Measurements from ENCODE around the gene ZMIZ2.
"Not testable (repeated sequence)": the region's sequence is repeated elsewhere in the genome, so short reads cannot be mapped to it uniquely, and the experiment has no call there.

Gene ZMIZ2

DNA sequence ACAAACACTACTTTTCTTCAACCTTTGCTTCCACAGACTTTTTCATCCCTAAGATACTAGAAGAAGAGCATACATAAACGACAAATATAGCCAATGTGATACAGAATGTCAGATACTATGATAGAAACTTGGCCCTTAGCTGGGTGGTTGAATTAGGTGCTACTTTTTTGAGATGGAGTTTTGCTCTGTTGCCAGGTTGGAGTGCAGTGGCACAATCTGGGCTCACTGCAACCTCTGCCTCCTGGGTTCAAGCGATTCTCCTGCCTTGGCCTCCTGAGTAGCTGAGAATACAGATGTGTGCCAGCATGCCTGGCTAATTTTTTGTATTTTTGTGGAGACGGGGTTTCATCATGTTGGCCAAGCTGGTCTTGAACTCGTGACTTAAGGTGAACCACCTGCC lies 51.3 kb downstream of the ZMIZ2 start:
- peaks cover 47% of the 10 kb centered on the region for H4K20me1 ChIP-seq (ENCODE audit: low read depth, low read length)

DNA sequence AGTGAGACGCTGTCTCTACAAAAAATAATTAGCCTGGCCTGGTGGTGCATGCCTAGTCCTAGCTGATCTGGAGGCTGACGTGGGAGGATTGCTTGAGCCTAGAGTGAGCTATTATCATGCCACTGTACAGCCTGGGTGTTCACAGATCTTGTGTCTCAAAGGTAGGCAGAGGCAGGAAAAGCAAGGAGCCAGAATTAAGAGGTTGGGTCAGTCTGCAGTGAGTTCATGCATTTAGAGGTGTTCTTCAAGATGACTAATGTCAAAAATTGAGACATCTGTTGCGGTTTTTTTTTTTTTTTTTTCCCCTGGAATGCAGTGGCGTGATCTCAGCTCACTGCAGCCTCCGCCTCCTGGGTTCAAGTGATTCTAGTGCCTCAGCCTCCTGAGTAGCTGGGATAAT lies 53.2 kb downstream of the ZMIZ2 start:
- peaks cover 36% of the 10 kb centered on the region for H3K79me2 ChIP-seq (ENCODE audit: insufficient read depth, low read length)
- no peak overlapping the region for H3K27ac ChIP-seq (ENCODE audit: low read depth, low read length)
- H2AFZ ChIP-seq (ENCODE audit: low read depth, low read length, severe bottlenecking), result no peak overlapping the region
- H3K9ac ChIP-seq (ENCODE audit: low read length), result no peak overlapping the region
- peaks cover 53% of the 10 kb centered on the region for H3K36me3 ChIP-seq (ENCODE audit: low read length)
- peaks cover 92% of the 10 kb centered on the region for H3F3A ChIP-seq (ENCODE audit: insufficient read depth)
- no peak for TF ChIP-seq EZH2phosphoT487 (conservative IDR thresholded peaks at IDR 0.05; ENCODE audit: low read length)
- TF ChIP-seq, protein P1, sequence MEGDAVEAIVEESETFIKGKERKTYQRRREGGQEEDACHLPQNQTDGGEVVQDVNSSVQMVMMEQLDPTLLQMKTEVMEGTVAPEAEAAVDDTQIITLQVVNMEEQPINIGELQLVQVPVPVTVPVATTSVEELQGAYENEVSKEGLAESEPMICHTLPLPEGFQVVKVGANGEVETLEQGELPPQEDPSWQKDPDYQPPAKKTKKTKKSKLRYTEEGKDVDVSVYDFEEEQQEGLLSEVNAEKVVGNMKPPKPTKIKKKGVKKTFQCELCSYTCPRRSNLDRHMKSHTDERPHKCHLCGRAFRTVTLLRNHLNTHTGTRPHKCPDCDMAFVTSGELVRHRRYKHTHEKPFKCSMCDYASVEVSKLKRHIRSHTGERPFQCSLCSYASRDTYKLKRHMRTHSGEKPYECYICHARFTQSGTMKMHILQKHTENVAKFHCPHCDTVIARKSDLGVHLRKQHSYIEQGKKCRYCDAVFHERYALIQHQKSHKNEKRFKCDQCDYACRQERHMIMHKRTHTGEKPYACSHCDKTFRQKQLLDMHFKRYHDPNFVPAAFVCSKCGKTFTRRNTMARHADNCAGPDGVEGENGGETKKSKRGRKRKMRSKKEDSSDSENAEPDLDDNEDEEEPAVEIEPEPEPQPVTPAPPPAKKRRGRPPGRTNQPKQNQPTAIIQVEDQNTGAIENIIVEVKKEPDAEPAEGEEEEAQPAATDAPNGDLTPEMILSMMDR (IDR thresholded peaks at IDR 0.05; ENCODE audit: insufficient read depth, low read length, poor library complexity, severe bottlenecking), result no peak
- no peaks in the 10 kb centered on the region for H3K27me3 ChIP-seq (ENCODE audit: low read length)
- no peaks in the 10 kb centered on the region for H3K9me3 ChIP-seq (ENCODE audit: insufficient read depth, low read length)
- H4K20me1 ChIP-seq (ENCODE audit: low read depth, low read length), result peaks cover 47% of the 10 kb centered on the region
- no peak overlapping the region for H3K4me3 ChIP-seq (ENCODE audit: insufficient read depth, low read length, poor library complexity, severe bottlenecking)
- H3K9me2 ChIP-seq (replicated peaks; ENCODE audit: insufficient read depth, low read length), result no peaks in the 10 kb centered on the region
- no peak overlapping the region for H3K4me2 ChIP-seq (ENCODE audit: low read depth, low read length, poor library complexity, severe bottlenecking)

More for the DNA sequence above, 51.3 kb downstream of the ZMIZ2 start:
- Histone ChIP-seq H3K9ac (ENCODE audit: low read length) (no peak overlapping the region), H3K4me3 (ENCODE audit: insufficient read depth, low read length, poor library complexity, severe bottlenecking) (no peak overlapping the region), H3K4me2 (ENCODE audit: low read depth, low read length, poor library complexity, severe bottlenecking) (no peak overlapping the region), H3K27ac (ENCODE audit: low read depth, low read length) (no peak overlapping the region), H3K9me3 (ENCODE audit: insufficient read depth, low read length) (no peaks in the 10 kb centered on the region), H3K36me3 (ENCODE audit: low read length) (peaks cover 53% of the 10 kb centered on the region), H2AFZ (ENCODE audit: low read depth, low read length, severe bottlenecking) (no peak overlapping the region), H3F3A (ENCODE audit: insufficient read depth) (peaks cover 79% of the 10 kb centered on the region), H3K27me3 (ENCODE audit: low read length) (no peaks in the 10 kb centered on the region), H3K9me2 (replicated peaks; ENCODE audit: insufficient read depth, low read length) (no peaks in the 10 kb centered on the region), H3K79me2 (ENCODE audit: insufficient read depth, low read length) (peaks cover 52% of the 10 kb centered on the region)
- TF ChIP-seq EZH2phosphoT487 (conservative IDR thresholded peaks at IDR 0.05; ENCODE audit: low read length), result no peak
- TF ChIP-seq, protein P1 (IDR thresholded peaks at IDR 0.05; ENCODE audit: insufficient read depth, low read length, poor library complexity, severe bottlenecking), result no peak

DNA sequence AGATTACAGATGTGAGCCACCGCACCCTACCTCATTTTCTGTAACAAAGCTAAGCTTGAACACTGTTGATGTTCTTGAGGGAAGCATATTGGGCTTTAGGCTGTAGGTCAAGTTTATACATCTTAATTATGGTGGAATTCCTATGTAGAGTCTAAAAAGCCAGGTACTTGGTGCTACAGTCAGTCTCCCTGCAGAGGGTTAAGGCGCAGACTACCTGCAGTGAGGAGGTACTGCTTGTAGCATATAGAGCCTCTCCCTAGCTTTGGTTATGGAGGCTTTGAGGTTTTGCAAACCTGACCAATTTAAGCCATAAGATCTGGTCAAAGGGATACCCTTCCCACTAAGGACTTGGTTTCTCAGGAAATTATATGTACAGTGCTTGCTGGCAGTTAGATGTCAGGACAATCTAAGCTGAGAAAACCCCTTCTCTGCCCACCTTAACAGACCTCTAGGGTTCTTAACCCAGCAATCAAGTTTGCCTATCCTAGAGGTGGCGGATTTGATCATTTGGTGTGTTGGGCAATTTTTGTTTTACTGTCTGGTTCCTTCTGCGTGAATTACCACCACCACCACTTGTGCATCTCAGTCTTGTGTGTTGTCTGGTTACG lies 53.9 kb downstream of the ZMIZ2 start:
- peaks cover 46% of the 10 kb centered on the region for H4K20me1 ChIP-seq (ENCODE audit: low read depth, low read length)
- no peak overlapping the region for H3K4me2 ChIP-seq (ENCODE audit: low read depth, low read length, poor library complexity, severe bottlenecking)
- peaks cover 30% of the 10 kb centered on the region for H3K79me2 ChIP-seq (ENCODE audit: insufficient read depth, low read length)
- no peak for TF ChIP-seq EZH2phosphoT487 (conservative IDR thresholded peaks at IDR 0.05; ENCODE audit: low read length)
- TF ChIP-seq, protein P1 (IDR thresholded peaks at IDR 0.05; ENCODE audit: insufficient read depth, low read length, poor library complexity, severe bottlenecking), result no peak
- peaks cover 86% of the 10 kb centered on the region for H3F3A ChIP-seq (ENCODE audit: insufficient read depth)
- H3K27ac ChIP-seq (ENCODE audit: low read depth, low read length), result no peak overlapping the region
- no peak overlapping the region for H2AFZ ChIP-seq (ENCODE audit: low read depth, low read length, severe bottlenecking)
- no peak overlapping the region for H3K4me3 ChIP-seq (ENCODE audit: insufficient read depth, low read length, poor library complexity, severe bottlenecking)
- H3K9me2 ChIP-seq (replicated peaks; ENCODE audit: insufficient read depth, low read length), result no peaks in the 10 kb centered on the region
- H3K9ac ChIP-seq (ENCODE audit: low read length), result no peak overlapping the region
- peaks cover 52% of the 10 kb centered on the region for H3K36me3 ChIP-seq (ENCODE audit: low read length)
- H3K9me3 ChIP-seq (ENCODE audit: insufficient read depth, low read length), result no peaks in the 10 kb centered on the region
- H3K27me3 ChIP-seq (ENCODE audit: low read length), result no peaks in the 10 kb centered on the region

DNA sequence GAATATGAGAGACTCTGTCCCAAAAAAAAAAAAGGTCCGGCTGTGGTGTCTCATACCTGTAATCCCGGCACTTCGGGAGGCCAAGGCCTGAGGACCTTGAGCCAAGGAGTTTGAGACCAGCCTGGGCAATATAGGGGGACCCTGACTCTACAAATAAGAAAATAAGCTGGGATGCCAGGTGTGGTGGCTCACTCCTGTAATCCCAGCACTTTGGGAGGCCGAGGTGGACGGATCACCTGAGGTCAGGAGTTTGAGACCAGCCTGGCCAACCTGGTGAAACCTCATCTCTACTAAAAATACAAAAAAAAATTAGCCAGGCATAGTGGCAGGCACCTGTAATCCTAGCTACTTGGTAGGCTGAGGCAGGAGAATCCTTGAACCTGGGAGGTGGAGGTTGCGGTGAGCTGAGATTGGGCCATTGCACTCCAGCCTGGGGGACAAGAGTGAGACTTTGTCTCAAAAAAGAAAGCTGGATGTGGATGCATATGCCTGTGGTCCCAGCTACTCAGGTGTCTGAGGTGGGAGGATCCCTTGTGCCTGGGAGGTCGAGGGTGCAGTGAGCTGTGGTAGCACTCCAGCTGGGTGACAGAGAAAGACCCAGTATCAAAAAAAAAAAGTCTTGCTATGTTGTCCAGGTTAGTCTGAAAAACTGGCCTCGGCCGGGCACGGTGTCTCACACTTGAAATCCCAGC lies 55.3 kb downstream of the ZMIZ2 start:
- not testable (repeated sequence) for H2AFZ ChIP-seq (ENCODE audit: low read depth, low read length, severe bottlenecking); H3K4me2 ChIP-seq (ENCODE audit: low read depth, low read length, poor library complexity, severe bottlenecking); H3K27ac ChIP-seq (ENCODE audit: low read depth, low read length); H3K27me3 ChIP-seq (ENCODE audit: low read length); H3K9me3 ChIP-seq (ENCODE audit: insufficient read depth, low read length); H3K9me2 ChIP-seq (replicated peaks; ENCODE audit: insufficient read depth, low read length); H3K9ac ChIP-seq (ENCODE audit: low read length); H3K4me3 ChIP-seq (ENCODE audit: insufficient read depth, low read length, poor library complexity, severe bottlenecking)
- Histone ChIP-seq H4K20me1 (ENCODE audit: low read depth, low read length) (peaks cover 33% of the 10 kb centered on the region), H3K79me2 (ENCODE audit: insufficient read depth, low read length) (peaks cover 15% of the 10 kb centered on the region), H3K36me3 (ENCODE audit: low read length) (peaks cover 40% of the 10 kb centered on the region), H3F3A (ENCODE audit: insufficient read depth) (peaks cover 79% of the 10 kb centered on the region)

Data from SU-DHL-6 (cell line).